CMK (cell line): ENCODE results near the gene ZSCAN22.
A peak's percentile ranks its signal among the peaks of the same experiment; 100 is the strongest.
"Not testable (repeated sequence)": the region's sequence is repeated elsewhere in the genome, so short reads cannot be mapped to it uniquely, and the experiment has no call there.

Experiments used
- DNase-seq: peaks from one replicate; pipeline ENCODE4 v3.0.0-alpha.2; 2010; ENCODE audit warnings: low read depth

Gene ZSCAN22

GRCh38 chr19:58374200-58374599 lies 47.4 kb downstream of the ZSCAN22 start:
- DNase-seq = no peak

- DNase-seq = not testable (repeated sequence)
These were observed 49.9 kb downstream of the ZSCAN22 start for GRCh38 chr19:58376724-58377123.

- no peak for DNase-seq
These were observed 52.5 kb downstream of the ZSCAN22 start for GRCh38 chr19:58379246-58379645.

- no peak for DNase-seq
These were observed 53.4 kb downstream of the ZSCAN22 start for GRCh38 chr19:58380037-58380661.

- DNase-seq = peak; percentile 100
These were observed 54.1 kb downstream of the ZSCAN22 start, which contains the start of gene ZNF837 for GRCh38 chr19:58380662-58381459. Gene ZNF837, minus strand, starts transcription at chr19:58381030. Its CDS starts 11,698 bp downstream, at chr19:58369332.

- DNase-seq = no peak
These were observed 54.8 kb downstream of the ZSCAN22 start for GRCh38 chr19:58381460-58382212.

- DNase-seq = no peak
These were observed 56.3 kb downstream of the ZSCAN22 start for GRCh38 chr19:58382997-58383603.

GRCh38 chr19:58385313-58385890 lies 58.6 kb downstream of the ZSCAN22 start:
- DNase-seq = no peak

GRCh38 chr19:58385891-58386575 lies 59.2 kb downstream of the ZSCAN22 start:
- DNase-seq = no peak

GRCh38 chr19:58386576-58387337 lies 60.0 kb downstream of the ZSCAN22 start, which contains the start of gene RPS5:
Gene RPS5, plus strand, starts transcription at chr19:58387269. Its CDS starts 869 bp downstream, at chr19:58388138.
- DNase-seq = peak; percentile 100

GRCh38 chr19:58387338-58388174 lies 60.8 kb downstream of the ZSCAN22 start:
- no peak for DNase-seq

- DNase-seq = no peak
These were observed 61.4 kb downstream of the ZSCAN22 start for GRCh38 chr19:58388175-58388526.
